T-helper 22 cell (primary cell): ENCODE measurements around the gene PHF12.
"Not testable (repeated sequence)": the region's sequence is repeated elsewhere in the genome, so short reads cannot be mapped to it uniquely, and the experiment has no call there.

Source experiments
- DNase-seq: peaks from one replicate; pipeline ENCODE4 v3.0.0-alpha.2; 2020; ENCODE audit warnings: low read depth

PHF12 gene

DNA sequence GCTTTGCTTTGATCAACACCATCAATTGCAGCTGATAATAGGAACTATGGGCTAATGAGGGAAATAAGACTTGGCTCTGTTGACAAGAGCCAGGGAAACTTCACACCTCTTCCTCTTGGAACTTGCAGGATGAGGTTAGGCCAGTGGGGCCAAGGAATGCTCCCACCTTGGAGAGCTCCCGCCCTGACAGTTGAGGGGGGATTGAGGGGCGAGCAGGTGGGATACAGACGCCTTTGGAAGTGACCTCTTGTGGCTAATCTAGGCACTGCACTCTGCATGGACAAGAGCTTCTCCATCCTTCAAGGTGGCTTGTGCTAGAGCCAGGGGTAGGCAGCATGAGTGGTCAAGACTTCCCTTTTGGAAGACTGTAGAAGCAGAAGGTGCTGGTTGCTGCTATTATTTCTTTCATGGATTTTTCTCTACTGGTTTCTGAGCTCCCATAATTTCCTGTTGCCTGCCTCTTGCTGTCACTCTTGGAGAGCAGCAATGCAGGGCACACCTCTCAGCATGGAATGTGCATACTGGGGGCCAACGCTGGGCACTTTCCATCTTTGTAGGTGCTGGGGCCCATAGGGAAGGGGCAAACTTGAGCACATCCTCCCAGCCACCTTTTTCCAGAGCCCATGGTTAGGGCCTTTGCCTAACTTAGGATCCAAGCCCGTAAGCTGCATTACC is 2.3 kb upstream of the PHF12 start:
- no peak for DNase-seq

DNA sequence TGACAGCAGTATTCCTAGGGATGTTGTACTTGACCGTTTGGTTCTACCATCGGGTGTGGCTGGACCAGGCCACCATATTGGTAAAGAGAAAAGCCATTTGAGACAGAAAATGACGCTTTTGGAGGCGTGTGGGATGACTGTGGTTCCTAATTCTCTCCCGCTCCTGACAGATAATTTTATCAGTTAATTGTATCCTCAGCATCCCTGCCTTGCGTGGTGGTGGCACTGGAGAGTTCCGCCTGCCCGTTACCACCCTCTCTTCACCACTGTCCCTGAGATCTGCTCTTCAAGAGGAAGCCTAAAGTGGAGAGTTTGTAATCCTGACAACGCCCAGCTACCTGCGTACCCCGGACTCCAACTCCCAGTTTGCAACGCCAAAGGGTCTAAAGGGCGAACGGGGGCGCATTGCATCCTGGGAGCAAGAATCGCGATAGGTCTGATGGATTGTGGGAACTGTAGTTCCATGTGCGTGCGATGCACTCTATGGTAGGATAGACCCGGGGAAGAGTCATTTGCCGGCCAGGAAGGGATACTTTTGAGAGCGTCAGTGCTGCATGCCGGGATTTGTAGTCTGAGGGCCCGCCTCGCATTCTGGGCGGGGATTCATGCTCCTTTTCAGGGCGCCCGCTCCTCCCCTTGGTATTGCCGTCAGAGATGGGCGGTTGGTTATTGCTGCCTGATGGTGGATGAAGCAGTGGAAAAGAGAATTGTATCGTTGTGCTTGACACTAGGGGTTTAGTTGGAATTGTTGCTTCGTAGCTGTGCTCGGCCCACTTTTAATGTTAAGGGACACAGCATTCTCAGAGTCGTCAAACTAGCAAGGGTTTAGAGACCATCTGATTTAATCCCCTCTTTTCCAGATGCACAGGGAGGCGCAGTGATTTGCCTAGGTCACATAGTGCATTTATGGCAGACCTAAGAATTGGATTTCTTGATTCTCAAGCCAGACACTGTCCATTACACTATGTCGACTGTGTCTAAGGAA is 965 bp upstream of the PHF12 start:
- peak; percentile 96 for DNase-seq

DNA sequence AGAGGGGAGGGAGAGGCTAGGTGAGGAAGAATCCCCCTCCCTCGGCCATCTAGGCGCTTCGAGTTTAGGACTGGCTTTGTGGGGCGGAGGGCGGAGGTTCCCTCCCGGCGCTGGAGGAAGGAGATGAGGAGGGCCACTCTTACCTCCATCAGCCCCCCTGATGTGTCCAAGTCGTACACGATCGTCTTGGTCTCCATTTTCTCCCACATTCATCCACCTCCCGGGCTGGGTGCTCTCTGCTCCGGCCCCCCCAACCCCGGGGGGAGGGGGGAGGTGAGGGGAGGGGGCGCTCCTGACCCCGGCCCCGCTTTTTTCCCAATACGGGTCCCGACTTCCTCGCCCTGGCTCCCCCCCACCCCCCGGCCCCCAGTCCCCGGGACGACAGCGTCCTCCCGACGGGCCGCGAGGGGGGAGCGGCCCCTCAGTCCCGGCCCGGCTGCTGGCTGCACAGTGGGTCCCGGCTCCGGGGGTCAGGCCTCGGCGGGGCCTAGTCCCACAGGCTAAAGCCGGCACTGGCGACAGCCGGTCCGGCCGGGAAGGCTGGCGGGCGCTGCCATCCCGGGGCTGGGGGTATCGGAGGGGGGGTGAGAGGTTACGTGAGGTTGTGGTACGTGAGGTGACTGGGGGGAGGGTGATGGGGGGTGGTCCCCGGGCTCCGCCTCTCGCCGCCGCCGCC is 428 bp downstream of the PHF12 start:
- DNase-seq: no peak

DNA sequence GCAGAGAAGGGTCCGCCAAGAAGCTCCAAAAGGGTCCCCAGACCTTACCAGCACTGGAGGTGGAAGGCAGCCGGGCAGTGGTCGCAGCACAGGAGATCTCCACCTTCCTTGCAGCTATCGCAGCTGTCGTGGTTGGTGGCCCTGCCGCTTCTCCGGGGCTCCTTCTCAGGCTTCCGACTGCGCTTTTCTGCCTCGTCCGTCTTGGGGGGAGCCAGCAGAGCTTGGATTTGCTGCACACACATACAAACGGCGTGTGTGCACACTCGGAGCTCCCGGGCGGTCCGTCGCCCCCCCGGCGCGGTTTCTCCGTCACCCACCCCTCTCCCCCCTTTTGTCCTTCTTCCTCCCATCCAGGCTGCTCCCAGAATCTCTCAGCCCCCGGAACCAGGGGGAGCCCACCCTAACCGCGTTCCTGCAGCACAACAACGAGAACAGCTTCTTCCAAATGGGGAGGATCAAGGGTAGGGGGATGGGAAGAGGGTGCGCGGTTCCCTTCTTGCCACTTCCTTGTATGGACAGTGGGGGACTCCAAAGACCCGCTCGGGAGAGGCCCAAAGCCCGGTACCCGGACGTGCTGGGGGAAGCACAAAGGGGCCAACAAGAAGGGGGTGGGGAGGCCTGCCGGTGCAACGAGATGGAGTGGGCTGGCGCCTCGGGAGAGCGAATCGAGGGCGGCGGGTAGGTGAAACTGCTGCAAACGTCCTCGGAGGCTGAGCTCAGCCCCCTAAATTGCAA is 1.1 kb downstream of the PHF12 start:
- DNase-seq: peak; percentile 49

- DNase-seq: peak; percentile 23
Measured at GRCh38 chr17:28949185-28950016, 1.9 kb downstream of the PHF12 start.

DNA sequence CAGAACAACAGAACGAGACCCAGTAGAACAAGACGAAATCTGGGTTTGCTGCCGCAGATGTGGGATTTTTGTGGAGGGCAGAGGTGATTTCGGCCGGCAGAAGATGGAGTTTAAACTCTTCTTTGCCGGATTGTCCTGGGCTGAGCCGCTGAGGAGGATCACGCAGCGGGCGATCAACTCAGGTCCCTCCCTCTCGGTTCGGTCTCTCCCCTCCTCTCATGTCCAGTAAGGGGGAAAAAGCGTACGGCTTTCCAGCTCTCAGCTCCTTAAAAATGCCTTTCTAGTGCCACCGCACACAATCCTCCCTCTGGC is 2.5 kb downstream of the PHF12 start:
- DNase-seq: no peak

DNA sequence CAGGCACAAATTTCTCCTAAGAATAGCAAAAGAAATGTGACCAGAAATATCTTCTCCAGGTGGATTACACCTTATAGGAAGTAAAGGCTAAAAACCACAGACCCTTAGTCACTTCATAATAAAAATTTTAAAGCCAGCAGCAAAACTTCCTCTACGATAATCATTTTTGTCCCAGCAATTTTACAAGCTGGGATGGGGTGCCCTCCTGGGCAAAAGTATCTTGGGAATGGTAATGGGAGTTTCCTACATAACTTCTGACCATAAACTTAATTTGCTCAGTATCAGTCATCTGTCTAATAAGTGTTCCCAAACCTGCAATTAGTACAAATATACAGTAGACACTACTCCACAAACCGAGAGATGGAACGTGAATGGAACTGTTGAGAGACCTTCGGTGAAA is 3.0 kb downstream of the PHF12 start:
- no peak for DNase-seq

DNA sequence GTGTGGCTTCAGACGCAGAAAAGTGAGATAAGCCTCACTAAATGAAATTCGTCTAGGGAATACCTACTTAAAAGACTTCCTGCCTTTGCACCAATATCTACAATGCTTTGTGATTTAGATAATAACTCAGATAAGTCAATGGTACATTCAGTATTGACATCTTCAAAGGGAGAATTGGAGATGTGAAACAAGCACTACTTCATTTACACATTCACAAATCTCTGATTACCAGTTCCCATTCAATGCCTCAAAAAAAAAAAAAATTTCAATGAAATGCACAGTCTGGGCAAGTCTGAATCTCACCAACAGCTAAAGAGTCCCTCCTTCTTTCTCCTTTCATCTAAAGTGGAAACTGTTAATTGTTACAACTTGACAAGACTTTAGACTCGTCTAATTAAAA is 3.7 kb downstream of the PHF12 start:
- DNase-seq: no peak

DNA sequence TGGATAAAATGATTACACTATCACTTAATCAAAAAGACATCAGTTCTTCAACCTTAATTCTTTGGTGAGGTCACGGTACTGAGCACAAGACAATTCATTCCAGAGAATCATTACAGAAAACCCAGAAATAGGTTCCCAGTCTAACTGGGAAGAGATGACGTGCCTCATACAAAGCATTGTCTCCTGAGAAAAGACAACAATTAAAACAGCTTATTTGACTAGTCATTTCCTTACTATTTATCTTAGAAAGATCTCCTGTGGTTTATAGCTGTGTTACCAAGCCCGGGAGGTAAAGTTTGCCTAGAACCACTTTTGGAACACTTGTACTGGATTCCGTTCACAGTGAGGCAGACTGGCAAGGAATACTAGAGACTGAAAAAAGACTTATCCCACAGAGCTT is 5.1 kb downstream of the PHF12 start:
- no peak for DNase-seq

- no peak for DNase-seq
Measured at GRCh38 chr17:28944862-28945741, 6.2 kb downstream of the PHF12 start.

GRCh38 chr17:28944343-28944742 is 7.0 kb downstream of the PHF12 start:
- DNase-seq: no peak

- DNase-seq: no peak
Measured at GRCh38 chr17:28942925-28943324, 8.4 kb downstream of the PHF12 start.

GRCh38 chr17:28941251-28941650 is 10.1 kb downstream of the PHF12 start:
- no peak for DNase-seq

- DNase-seq: no peak
Measured at GRCh38 chr17:28940675-28941074, 10.6 kb downstream of the PHF12 start.

DNA sequence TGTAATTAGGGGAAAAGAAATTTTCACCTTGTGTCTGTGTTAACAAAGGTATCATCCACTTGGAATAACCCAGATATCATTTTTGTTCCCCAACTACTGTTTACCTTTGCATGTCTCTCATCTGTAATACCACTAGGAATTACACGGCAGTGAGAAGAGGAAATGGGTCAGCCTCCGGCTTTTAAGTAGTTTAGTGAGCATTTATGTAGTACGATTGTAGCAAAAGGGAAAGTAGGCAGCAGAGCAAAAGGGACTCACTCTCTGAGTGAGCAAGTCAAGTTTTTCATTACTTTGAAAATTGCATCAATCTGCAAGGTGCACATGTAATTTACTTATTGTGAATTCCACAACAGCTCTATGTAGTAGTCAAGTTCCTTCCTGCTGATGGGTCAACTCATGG is 11.2 kb downstream of the PHF12 start:
- no peak for DNase-seq

GRCh38 chr17:28938552-28938951 is 12.8 kb downstream of the PHF12 start:
- no peak for DNase-seq

- DNase-seq: no peak
Measured at GRCh38 chr17:28937044-28937729, 14.1 kb downstream of the PHF12 start.

DNA sequence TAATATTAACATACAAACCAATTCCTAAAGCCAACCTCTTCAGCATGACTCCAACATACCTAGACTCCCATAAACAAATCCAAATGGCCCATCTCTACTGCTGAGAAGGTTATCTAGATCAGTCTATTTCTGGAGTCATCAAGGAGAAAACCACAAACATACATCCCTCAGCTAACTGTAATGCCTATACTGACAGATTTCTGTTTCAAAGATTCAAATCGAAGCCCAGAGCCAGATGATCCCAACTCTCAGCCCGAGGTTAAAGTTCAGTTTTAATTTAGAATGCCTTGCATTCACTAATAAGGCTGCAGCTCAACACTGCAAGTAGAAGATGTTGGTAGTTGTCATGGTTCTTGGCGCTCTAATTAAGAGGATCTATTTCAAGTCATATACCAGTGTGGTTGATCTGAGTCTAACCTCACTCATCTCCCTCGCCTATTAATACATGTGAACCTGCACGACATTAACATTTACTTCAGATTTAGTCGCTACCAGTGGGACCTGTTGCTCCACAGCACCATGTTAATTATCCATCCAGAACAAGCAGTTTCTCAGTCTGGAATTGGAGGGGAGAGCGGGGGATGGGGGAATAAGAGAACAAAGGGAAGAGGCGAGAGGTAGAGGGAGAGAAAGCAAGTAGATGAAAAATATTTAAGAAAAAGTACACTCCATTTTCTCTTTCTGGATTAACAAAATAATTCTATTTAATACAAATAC is 15.4 kb downstream of the PHF12 start:
- no peak for DNase-seq

DNA sequence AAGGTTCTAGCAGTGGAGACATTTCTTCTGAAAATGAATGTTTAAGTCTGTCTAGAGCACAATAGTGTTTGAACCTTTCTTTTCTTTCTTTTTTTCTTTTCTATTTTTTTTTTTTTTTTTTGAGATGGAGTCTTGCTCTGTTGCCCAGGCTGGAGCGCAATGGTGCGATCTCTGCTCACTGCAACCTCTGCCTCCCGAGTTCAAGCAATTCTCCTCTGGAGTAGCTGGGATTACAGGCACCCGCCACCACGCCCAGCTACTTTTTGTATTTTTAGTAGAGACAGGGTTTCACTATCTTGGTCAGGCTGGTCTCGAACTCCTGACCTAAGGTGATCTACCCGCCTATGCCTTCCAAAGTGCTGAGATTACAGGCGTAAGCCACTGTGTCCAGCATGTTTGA is 16.8 kb downstream of the PHF12 start:
- not testable (repeated sequence) for DNase-seq
